Dermis microvascular lymphatic vessel endothelial cell (primary cell): Measurements from ENCODE around the gene BLOC1S4. TPM values are rescaled to one million over a fixed set of nuclear protein-coding genes. Genes with fewer than 3 reads are reported as not detected.

Experiments used
- DNase-seq, 2 donors: peaks; one replicate each; pipeline versions ENCODE4 v3.0.0 to v3.0.0-alpha.2; 2010; ENCODE audit warnings: low read depth in 2 of 2
- total RNA-seq: library from RNA; depleted of rRNA; stranded (reverse); fragments of >200 nt; gene quantifications from 2 replicates; pipeline ENCODE4 v1.2.1, GENCODE V29; 2014

Gene BLOC1S4
- total RNA-seq, 1 donor from 2014 or later: 8.2 TPM

GRCh38 chr4:6692379-6692778 is 23.6 kb upstream of the BLOC1S4 start:
- DNase-seq: no peak

GRCh38 chr4:6692806-6693205 is 23.2 kb upstream of the BLOC1S4 start:
- DNase-seq: no peak

GRCh38 chr4:6693231-6694176 is 22.5 kb upstream of the BLOC1S4 start, which contains the start of gene S100P:
S100P (plus strand) TSS chr4:6693878; CDS start chr4:6693933, 55 bp downstream.
- no peak for DNase-seq

GRCh38 chr4:6694177-6694901 is 21.6 kb upstream of the BLOC1S4 start:
- no peak for DNase-seq

- DNase-seq: no peak
Measured at GRCh38 chr4:6695660-6696610, 20.0 kb upstream of the BLOC1S4 start.

GRCh38 chr4:6696611-6697010 is 19.4 kb upstream of the BLOC1S4 start:
- no peak for DNase-seq

GRCh38 chr4:6697131-6697530 is 18.8 kb upstream of the BLOC1S4 start:
- DNase-seq: no peak

GRCh38 chr4:6699388-6699787 is 16.6 kb upstream of the BLOC1S4 start:
- no peak for DNase-seq

GRCh38 chr4:6699903-6700302 is 16.1 kb upstream of the BLOC1S4 start:
- DNase-seq: no peak

GRCh38 chr4:6701371-6701770 is 14.6 kb upstream of the BLOC1S4 start:
- no peak for DNase-seq

GRCh38 chr4:6702761-6703160 is 13.2 kb upstream of the BLOC1S4 start:
- DNase-seq: no peak

GRCh38 chr4:6703786-6704185 is 12.2 kb upstream of the BLOC1S4 start:
- DNase-seq: peak in 1 of 2 donors; percentile 26

- no peak for DNase-seq
Measured at GRCh38 chr4:6705646-6706045, 10.3 kb upstream of the BLOC1S4 start.

GRCh38 chr4:6706173-6706572 is 9.8 kb upstream of the BLOC1S4 start:
- no peak for DNase-seq

- peak; percentile 93 to 97 for DNase-seq
Measured at GRCh38 chr4:6709230-6710114, 6.5 kb upstream of the BLOC1S4 start, which contains the start of gene MRFAP1L1. MRFAP1L1 (minus strand) TSS chr4:6709865; CDS start chr4:6709629, 236 bp downstream.

GRCh38 chr4:6710282-6710681 is 5.7 kb upstream of the BLOC1S4 start:
- no peak for DNase-seq

GRCh38 chr4:6710996-6711395 is 5.0 kb upstream of the BLOC1S4 start:
- DNase-seq: no peak

- no peak for DNase-seq
Measured at GRCh38 chr4:6714954-6715353, 1.0 kb upstream of the BLOC1S4 start.

GRCh38 chr4:6715704-6716017 is 313 bp upstream of the BLOC1S4 start:
- DNase-seq: no peak

- DNase-seq: no peak
Measured at GRCh38 chr4:6716958-6717655, 1.1 kb downstream of the BLOC1S4 start.
